Adipocyte (in vitro differentiated cells): Measurements from ENCODE around the gene KCTD2.
A peak's percentile ranks its signal among the peaks of the same experiment; 100 is the strongest.

Experiments
- DNase-seq: peaks from one replicate; pipeline ENCODE4 v3.0.0-alpha.2; 2015; ENCODE audit warnings: low read depth
- H3K27me3 ChIP-seq: replicated peaks from 2 replicates; pipeline ENCODE4 v1.7.0; 2013; ENCODE audit warnings: mild to moderate bottlenecking, low read length, moderate library complexity; ENCODE audit not compliant: control insufficient read depth, insufficient read depth
- H3K36me3 ChIP-seq: 2 replicates; pipeline ENCODE4 v1.7.0; 2013; ENCODE audit warnings: low read length, mild to moderate bottlenecking, moderate library complexity; ENCODE audit not compliant: control insufficient read depth, insufficient read depth, severe bottlenecking
- H3K4me1 ChIP-seq: 2 replicates; pipeline ENCODE4 v1.7.0; 2013; ENCODE audit warnings: mild to moderate bottlenecking, low read length, moderate library complexity; ENCODE audit not compliant: control insufficient read depth, insufficient read depth
- H3K4me3 ChIP-seq: 2 replicates; pipeline ENCODE4 v1.7.0; 2013; ENCODE audit warnings: mild to moderate bottlenecking, low read length, moderate library complexity
- H3K9ac ChIP-seq: 2 replicates; pipeline ENCODE4 v1.7.0; 2013; ENCODE audit warnings: mild to moderate bottlenecking, low read length, moderate library complexity
- H3K9me3 ChIP-seq: 2 replicates; pipeline ENCODE4 v1.7.0; 2013; ENCODE audit warnings: mild to moderate bottlenecking, low read length, moderate library complexity; ENCODE audit not compliant: control insufficient read depth

Gene KCTD2

DNA sequence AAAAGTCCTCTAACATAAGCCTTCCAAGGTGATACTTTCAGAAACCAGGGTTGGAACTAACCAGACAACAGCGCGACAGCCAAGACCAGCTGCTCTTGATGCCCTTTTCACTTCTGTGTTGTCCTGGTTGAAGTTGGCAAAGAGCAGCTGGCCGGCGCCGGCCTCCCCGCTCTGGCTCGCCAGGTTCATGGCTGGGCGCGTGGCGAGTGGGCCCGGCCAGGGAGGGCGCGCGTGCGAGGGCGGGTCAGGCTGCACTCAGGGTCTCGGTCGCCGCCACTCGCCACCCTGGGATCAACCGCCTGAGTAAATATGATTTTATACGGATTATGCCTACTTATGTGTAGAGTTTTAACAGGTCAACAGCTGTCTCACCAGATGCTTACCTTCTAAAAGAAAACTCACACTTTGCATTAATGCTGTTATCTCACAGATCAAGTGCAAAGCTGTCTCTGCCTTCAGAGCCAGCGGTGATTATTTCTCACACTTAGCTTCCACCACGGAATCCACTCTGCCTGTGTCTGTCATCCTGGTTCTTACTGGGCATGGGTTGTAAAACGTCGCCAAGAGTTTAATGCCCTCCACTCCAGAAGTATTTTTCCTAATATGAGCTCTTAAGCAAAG, 13.5 kb downstream of the KCTD2 start:
- no peaks in the 10 kb centered on the region for H3K27me3 ChIP-seq
- H3K4me3 ChIP-seq: no peak overlapping the region
- no peaks in the 10 kb centered on the region for H3K9me3 ChIP-seq
- peaks cover 14% of the 10 kb centered on the region for H3K4me1 ChIP-seq
- H3K9ac ChIP-seq: peak overlapping the region; percentile 47
- H3K36me3 ChIP-seq: peaks cover 48% of the 10 kb centered on the region
- DNase-seq: no peak

DNA sequence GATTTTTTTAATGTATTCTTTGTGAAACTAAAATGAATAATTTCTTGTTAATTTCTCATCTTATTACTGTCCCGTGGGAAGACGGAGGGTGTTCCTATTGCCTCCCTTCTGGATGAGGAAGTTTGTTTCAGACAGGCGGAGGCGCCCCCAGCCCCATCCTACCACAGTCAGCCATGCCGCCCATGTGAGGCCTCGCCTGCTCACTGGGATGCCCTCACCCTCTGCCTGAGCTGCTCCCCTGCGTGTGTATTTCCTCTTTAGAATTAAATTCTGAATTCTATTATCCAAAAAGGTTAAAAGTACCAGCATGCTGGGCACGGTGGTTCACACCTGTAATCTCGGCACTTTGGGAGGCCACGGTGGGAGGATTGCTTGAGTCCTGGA, 14.0 kb downstream of the KCTD2 start:
- no peaks in the 10 kb centered on the region for H3K9me3 ChIP-seq
- H3K36me3 ChIP-seq: peaks cover 48% of the 10 kb centered on the region
- H3K4me3 ChIP-seq: no peak overlapping the region
- DNase-seq: no peak
- peaks cover 18% of the 10 kb centered on the region for H3K4me1 ChIP-seq
- peak overlapping the region; percentile 47 for H3K9ac ChIP-seq
- H3K27me3 ChIP-seq: no peaks in the 10 kb centered on the region

GRCh38 chr17:75061618-75062017, 14.6 kb downstream of the KCTD2 start:
- Histone ChIP-seq H3K9me3 (no peaks in the 10 kb centered on the region), H3K4me3 (no peak overlapping the region), H3K27me3 (no peaks in the 10 kb centered on the region), H3K36me3 (peaks cover 48% of the 10 kb centered on the region), H3K9ac (no peak overlapping the region), H3K4me1 (peaks cover 18% of the 10 kb centered on the region)
- no peak for DNase-seq

- Histone ChIP-seq H3K9me3 (no peaks in the 10 kb centered on the region), H3K27me3 (no peaks in the 10 kb centered on the region), H3K9ac (no peak overlapping the region), H3K4me3 (no peak overlapping the region), H3K4me1 (peaks cover 18% of the 10 kb centered on the region), H3K36me3 (peaks cover 48% of the 10 kb centered on the region)
- DNase-seq: no peak
Measured at GRCh38 chr17:75063201-75063600, 16.2 kb downstream of the KCTD2 start.

DNA sequence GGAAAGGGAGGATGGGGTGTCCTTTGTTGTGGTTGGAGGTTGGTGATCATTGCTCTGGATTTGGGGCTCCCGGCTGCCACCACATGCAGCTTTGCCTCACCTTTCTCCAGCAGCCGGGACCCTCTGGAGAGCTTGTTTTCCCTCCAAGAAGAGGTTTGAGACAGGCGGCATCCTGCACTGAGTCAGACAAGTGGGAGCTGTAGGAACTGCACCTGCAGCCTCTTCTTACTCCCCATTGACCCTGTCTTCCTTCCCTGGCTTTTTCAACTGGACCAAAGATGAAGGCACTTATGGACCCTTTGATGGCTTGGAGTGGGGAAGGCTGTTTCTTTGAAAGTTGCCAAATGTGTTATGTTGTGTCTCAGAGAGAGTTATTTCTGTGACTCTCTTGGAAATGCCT, 16.6 kb downstream of the KCTD2 start:
- H3K9me3 ChIP-seq: no peaks in the 10 kb centered on the region
- no peak overlapping the region for H3K4me3 ChIP-seq
- peaks cover 18% of the 10 kb centered on the region for H3K4me1 ChIP-seq
- H3K36me3 ChIP-seq: peaks cover 48% of the 10 kb centered on the region
- H3K9ac ChIP-seq: no peak overlapping the region
- H3K27me3 ChIP-seq: no peaks in the 10 kb centered on the region
- DNase-seq: no peak

GRCh38 chr17:75064040-75064439, 17.0 kb downstream of the KCTD2 start:
- Histone ChIP-seq H3K9ac (no peak overlapping the region), H3K4me3 (no peak overlapping the region), H3K36me3 (peaks cover 48% of the 10 kb centered on the region), H3K9me3 (no peaks in the 10 kb centered on the region), H3K27me3 (no peaks in the 10 kb centered on the region), H3K4me1 (peaks cover 18% of the 10 kb centered on the region)
- DNase-seq: no peak

GRCh38 chr17:75064460-75064859, 17.4 kb downstream of the KCTD2 start:
- H3K27me3 ChIP-seq: no peaks in the 10 kb centered on the region
- no peak overlapping the region for H3K4me3 ChIP-seq
- H3K9ac ChIP-seq: no peak overlapping the region
- no peaks in the 10 kb centered on the region for H3K9me3 ChIP-seq
- H3K36me3 ChIP-seq: peaks cover 44% of the 10 kb centered on the region
- DNase-seq: no peak
- H3K4me1 ChIP-seq: peaks cover 18% of the 10 kb centered on the region

- Histone ChIP-seq H3K9ac (no peak overlapping the region), H3K27me3 (no peaks in the 10 kb centered on the region), H3K4me3 (no peak overlapping the region), H3K4me1 (peaks cover 13% of the 10 kb centered on the region), H3K36me3 (peaks cover 43% of the 10 kb centered on the region), H3K9me3 (no peaks in the 10 kb centered on the region)
- no peak for DNase-seq
Measured at GRCh38 chr17:75064867-75065561, 18.0 kb downstream of the KCTD2 start.

DNA sequence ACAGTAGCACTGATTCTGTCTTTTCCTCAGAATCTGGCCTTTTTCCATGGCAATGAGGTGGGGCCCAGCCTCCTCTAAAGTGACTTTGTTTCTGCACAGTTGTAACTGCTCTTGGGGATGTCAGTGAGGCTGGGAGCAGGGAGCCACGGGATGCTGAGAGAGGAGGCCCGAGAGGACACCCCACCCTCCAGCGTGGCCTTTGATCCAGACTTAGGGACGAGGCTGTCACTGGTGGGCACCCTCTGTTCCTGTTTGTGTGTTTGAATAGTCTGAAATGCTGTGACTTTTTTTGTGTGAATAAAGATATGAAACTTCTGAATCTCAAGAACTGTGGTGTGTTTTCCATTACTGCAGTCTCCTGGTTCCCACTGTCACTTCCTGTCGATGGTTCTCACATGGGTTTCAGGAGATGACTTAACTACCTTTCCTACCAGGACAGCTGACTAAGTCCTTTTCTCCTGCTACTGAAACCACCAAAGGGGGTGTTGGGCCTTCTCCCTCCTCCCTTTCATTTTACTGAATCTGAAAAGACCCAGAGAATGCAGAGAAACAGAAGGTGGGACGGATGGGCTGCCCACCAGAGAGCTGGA, 18.6 kb downstream of the KCTD2 start:
- DNase-seq: no peak
- Histone ChIP-seq H3K36me3 (peaks cover 43% of the 10 kb centered on the region), H3K4me3 (no peak overlapping the region), H3K9ac (no peak overlapping the region), H3K4me1 (peaks cover 7% of the 10 kb centered on the region), H3K27me3 (no peaks in the 10 kb centered on the region), H3K9me3 (no peaks in the 10 kb centered on the region)

DNA sequence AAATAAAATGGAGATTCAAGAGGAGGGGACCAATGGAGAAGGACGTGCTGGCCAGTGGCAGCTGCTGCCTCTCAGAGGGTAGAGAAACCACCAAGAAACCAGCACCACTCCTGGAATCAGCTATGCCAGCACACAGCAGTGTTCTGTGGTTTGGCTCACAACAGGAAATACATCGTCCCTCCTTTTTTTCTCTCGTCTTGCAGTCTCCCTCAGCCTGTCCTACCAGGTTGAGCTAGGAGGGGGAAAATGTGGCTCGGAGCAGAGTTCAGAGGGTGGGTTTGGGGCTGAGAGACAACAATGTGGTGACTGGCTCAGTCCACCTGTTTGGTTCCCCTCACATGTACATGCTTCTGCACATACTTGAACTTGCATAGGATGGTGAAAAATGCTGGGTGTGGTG, 20.8 kb downstream of the KCTD2 start:
- no peaks in the 10 kb centered on the region for H3K9me3 ChIP-seq
- H3K36me3 ChIP-seq: peaks cover 24% of the 10 kb centered on the region
- no peaks in the 10 kb centered on the region for H3K27me3 ChIP-seq
- H3K9ac ChIP-seq: no peak overlapping the region
- H3K4me3 ChIP-seq: no peak overlapping the region
- H3K4me1 ChIP-seq: peaks cover 4% of the 10 kb centered on the region
- no peak for DNase-seq

- H3K9me3 ChIP-seq: no peaks in the 10 kb centered on the region
- no peak overlapping the region for H3K9ac ChIP-seq
Measured at GRCh38 chr17:75068750-75069149, 21.7 kb downstream of the KCTD2 start.

More at GRCh38 chr17:75068750-75069149, 21.7 kb downstream of the KCTD2 start:
- Histone ChIP-seq H3K27me3 (no peaks in the 10 kb centered on the region), H3K4me1 (peaks cover 5% of the 10 kb centered on the region), H3K36me3 (peaks cover 15% of the 10 kb centered on the region), H3K4me3 (no peak overlapping the region)
- DNase-seq: no peak
